ENCODE measurements around the gene SPN.
"Not testable (repeated sequence)": the region's sequence is repeated elsewhere in the genome, so short reads cannot be mapped to it uniquely, and the experiment has no call there.

SPN gene

DNA sequence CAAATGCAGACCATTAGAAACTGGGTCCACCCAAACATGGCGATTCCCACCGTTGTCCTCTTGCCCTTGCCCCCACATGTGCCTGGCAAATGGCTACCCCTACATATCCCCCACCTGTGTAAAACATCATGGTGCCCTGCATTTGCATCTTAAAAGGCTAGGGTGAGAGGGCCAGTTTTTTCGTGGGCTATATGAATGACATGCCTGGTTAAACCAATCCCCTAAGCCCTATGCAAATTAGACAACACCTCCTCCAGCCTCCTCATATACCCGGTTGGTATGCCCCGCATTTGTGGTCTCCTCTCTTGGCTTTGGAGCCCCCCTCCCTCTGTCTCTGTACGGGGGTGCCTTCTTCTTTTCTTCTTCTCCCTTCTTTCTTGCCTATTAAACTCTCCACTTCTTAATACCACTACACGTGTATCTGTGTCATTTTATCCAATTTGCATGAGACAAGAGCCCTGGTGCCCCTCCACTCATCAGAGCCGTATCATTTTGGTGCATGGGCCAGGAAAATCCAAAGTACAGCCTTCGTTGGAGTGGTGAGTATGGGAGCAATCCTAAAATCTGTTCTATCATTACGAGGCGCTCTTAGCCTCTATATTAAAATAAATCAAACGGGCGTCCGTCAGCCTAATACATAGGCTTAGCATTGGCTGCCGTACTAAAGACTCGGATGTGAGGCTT, 46.0 kb downstream of the SPN start:
- no peak for FAIRE-seq

DNA sequence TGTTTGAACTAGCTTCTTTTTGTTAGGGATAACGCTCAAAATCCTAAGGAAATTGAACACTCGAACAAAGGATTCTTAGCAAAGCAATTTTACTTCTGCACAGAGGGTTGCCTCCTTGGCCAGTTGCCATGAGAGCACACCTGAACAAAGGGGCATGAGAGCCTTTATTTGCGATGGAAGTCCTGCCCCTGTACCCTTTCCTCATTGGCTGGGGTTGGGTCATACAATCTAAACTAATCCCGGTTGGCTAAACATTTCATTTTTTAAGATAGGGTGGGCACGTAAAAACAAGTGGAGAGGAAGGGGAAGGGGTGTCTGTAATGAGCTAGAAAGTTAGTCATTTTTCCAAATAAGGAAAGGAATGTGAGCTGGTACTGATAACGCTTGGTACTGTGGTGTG, 46.6 kb downstream of the SPN start:
- FAIRE-seq = not testable (repeated sequence)

GRCh38 chr16:29710227-29711219, 47.5 kb downstream of the SPN start:
- peak; percentile 68 for FAIRE-seq

DNA sequence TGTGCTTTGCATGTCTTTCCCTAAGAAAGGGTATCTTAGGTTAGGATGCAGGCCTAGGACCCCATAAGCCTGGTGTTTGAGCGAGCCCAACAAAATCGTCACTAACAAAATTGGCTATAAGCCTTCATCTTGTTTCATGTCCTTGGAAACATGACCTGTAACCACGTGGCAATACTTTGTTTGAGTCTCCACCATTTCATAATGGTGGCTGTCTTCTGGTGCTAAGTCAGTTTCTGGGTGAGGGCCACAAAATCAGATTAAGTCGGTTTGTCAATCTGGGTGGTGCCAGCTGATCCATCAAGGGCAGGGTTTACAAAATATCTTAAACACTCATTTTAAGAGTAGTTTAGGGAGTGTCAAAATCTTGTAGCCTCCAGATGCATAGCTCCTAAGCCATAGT, 49.8 kb downstream of the SPN start:
- FAIRE-seq = no peak

- no peak for FAIRE-seq
Observed at GRCh38 chr16:29714396-29714795, 51.3 kb downstream of the SPN start.

DNA sequence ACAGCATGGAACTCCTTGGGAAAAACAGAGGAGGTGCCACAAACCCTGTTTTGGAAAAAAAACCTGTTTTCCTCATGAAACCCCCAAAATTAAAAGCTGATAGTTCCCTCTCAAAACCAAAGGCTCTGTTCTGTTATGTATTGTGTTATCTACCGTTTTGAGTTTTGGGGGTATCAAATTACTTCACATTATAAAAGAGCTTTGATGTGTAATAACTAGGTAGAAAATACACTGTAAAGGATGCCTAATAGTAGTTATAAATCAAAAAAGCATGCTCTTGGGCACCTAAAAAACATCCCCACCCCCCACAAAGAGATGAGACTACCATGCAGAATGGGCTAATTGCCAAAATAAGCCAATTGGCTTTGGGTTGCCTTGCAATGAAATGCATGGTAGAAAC, 51.9 kb downstream of the SPN start:
- no peak for FAIRE-seq

GRCh38 chr16:29717113-29717512, 54.1 kb downstream of the SPN start:
- no peak for FAIRE-seq

GRCh38 chr16:29719063-29719462, 56.0 kb downstream of the SPN start:
- no peak for FAIRE-seq

All from islet of Langerhans (tissue), 1 donor.